RWPE2 (cell line): Measurements from ENCODE around the gene SMARCC2.
A peak's percentile ranks its signal among the peaks of the same experiment; 100 is the strongest.
"Not testable (repeated sequence)": the region's sequence is repeated elsewhere in the genome, so short reads cannot be mapped to it uniquely, and the experiment has no call there.

Source experiments
- ATAC-seq: fragments of 200-7000 bp; cut with Tn5 transposase; 3 replicates; pipeline ENCODE4 v1.9.1; 2021; ENCODE audit warnings: low read depth
- DNase-seq: peaks from one replicate; pipeline ENCODE4 v3.0.0-alpha.2; 2020; ENCODE audit warnings: low spot score
- H3K27ac ChIP-seq: fragments of 450-650 bp; 2 replicates; pipeline ENCODE4 v1.5.1; 2017; ENCODE audit warnings: mild to moderate bottlenecking; ENCODE audit not compliant: poor library complexity, severe bottlenecking
- H3K27me3 ChIP-seq: fragments of 250-450 bp; sonication (Bioruptor Pico); 2 replicates; pipeline ENCODE4 v1.5.1; 2021; ENCODE audit warnings: mild to moderate bottlenecking, moderate library complexity; ENCODE audit not compliant: insufficient read depth, poor library complexity, severe bottlenecking
- H3K36me3 ChIP-seq: fragments of 250-450 bp; sonication (Bioruptor Pico); 2 replicates; pipeline ENCODE4 v1.5.1; 2020; ENCODE audit warnings: low read depth, mild to moderate bottlenecking, moderate library complexity
- H3K4me1 ChIP-seq: fragments of 250-450 bp; sonication (Bioruptor Pico); 2 replicates; pipeline ENCODE4 v1.5.1; 2021; ENCODE audit warnings: mild to moderate bottlenecking, moderate library complexity; ENCODE audit not compliant: insufficient read depth, poor library complexity, severe bottlenecking
- H3K4me3 ChIP-seq: fragments of 250-450 bp; sonication (Bioruptor Pico); 2 replicates; pipeline ENCODE4 v1.5.1; 2021; ENCODE audit warnings: mild to moderate bottlenecking, moderate library complexity; ENCODE audit not compliant: severe bottlenecking
- H3K9me3 ChIP-seq: fragments of 250-450 bp; sonication (Bioruptor Pico); 2 replicates; pipeline ENCODE4 v1.5.1; 2021; ENCODE audit warnings: mild to moderate bottlenecking, moderate library complexity; ENCODE audit not compliant: severe bottlenecking
- TF ChIP-seq, protein P1 (sequence below): fragments of 450-650 bp; IDR thresholded peaks from one replicate; pipeline ENCODE4 v1.5.1; 2017; ENCODE audit warnings: mild to moderate bottlenecking, moderate library complexity; ENCODE audit not compliant: poor library complexity, severe bottlenecking

The SMARCC2 gene

DNA sequence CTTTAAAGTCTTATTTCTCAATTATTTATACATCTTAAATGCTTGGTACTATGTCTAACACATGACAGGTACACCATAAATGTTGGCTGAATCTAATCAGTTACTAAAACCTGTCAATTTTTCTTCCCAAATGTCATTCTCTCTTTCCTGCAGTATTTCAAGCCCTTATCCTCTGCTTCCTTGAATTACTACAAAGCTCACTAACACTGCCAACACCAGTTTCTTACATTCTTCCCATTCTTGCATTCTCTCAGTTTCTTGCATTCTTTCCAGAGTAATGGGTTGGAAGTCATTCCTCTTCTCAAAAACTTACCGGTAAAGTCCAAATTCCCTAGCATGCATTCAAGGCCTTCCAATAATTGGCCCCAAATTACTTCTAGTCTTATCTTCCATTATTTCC lies 9.6 kb upstream of the SMARCC2 start:
- H3K27ac ChIP-seq = no peak overlapping the region
- DNase-seq (no peak), ATAC-seq (no peak)
- H3K9me3 ChIP-seq = no peaks in the 10 kb centered on the region
- no peaks in the 10 kb centered on the region for H3K27me3 ChIP-seq
- TF ChIP-seq, protein P1, sequence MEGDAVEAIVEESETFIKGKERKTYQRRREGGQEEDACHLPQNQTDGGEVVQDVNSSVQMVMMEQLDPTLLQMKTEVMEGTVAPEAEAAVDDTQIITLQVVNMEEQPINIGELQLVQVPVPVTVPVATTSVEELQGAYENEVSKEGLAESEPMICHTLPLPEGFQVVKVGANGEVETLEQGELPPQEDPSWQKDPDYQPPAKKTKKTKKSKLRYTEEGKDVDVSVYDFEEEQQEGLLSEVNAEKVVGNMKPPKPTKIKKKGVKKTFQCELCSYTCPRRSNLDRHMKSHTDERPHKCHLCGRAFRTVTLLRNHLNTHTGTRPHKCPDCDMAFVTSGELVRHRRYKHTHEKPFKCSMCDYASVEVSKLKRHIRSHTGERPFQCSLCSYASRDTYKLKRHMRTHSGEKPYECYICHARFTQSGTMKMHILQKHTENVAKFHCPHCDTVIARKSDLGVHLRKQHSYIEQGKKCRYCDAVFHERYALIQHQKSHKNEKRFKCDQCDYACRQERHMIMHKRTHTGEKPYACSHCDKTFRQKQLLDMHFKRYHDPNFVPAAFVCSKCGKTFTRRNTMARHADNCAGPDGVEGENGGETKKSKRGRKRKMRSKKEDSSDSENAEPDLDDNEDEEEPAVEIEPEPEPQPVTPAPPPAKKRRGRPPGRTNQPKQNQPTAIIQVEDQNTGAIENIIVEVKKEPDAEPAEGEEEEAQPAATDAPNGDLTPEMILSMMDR = no peak
- no peak overlapping the region for H3K4me3 ChIP-seq
- H3K4me1 ChIP-seq = peaks cover 3% of the 10 kb centered on the region
- H3K36me3 ChIP-seq = no peaks in the 10 kb centered on the region

DNA sequence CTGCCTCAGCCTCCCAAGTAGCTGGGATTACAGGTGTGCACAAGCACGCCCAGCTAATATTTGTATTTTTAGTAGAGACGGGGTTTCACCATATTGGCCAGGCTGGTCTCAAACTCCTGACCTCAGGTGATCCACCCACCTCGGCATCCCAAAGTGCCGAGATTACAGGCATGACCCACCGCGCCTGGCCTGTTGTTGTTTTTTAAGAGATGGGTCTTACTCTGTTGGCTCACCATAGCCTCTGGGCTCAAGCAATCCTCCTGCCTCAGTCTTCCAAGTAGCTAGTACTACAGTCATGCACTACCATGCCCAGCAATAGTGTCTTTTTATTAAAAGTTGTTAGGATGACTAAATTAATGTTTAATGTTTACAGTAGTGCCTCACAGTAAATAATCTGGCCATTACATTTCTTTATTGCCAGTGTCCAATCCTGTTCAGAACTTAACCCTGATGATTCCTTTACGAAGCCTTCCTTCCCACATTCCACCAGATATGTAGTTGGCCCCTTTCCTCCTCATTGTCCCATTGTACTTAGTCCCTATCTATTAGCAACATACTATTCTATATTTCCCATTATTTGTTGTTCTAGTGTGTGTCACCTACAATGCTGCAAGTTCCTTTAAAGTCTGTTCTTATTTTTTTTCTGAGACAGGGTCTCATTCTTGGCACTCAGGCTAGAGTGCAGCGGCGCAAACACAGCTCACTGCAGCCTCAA lies 8.8 kb upstream of the SMARCC2 start:
- ATAC-seq = no peak
- Histone ChIP-seq H3K27me3 (no peaks in the 10 kb centered on the region), H3K36me3 (no peaks in the 10 kb centered on the region), H3K9me3 (no peaks in the 10 kb centered on the region), H3K4me3 (no peak overlapping the region), H3K27ac (peak overlapping the region; percentile 65), H3K4me1 (peaks cover 3% of the 10 kb centered on the region)
- TF ChIP-seq, protein P1 = no peak
- DNase-seq = no peak

DNA sequence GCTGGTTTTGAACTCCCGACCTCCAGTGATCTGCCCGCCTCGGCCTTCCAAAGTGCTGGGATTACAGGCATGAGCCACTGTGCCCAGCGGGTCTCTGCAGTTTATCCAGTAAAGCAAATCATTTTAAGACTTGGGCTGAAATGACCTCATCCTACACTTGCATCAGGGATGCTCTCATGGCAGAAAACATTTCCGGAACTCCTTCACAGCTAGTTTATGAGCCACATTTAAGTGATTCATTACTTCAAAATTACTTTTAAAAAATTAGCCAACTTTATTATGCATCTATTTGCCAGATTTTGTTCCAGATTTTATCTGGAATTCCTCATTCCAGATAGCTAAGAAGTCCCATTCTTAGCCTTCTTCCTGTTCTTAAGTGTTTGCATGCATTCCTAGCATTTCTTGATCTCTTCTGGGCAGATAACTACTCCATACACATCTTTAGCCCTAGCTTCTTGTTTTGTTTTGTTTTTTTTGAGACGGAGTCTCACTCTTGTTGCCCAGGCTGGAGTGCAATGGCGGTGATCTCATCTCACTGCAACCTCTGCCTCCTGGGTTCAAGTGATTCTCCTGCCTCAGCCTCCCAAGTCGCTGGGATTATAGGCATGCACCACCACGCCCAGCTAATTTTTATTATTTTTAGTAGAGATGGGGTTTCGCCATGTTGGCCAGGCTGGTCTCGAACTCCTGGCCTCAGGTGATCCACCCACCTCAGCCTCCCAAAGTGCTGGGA lies 7.7 kb upstream of the SMARCC2 start:
- not testable (repeated sequence) for H3K27me3 ChIP-seq, H3K4me3 ChIP-seq, DNase-seq, H3K36me3 ChIP-seq, H3K4me1 ChIP-seq, H3K9me3 ChIP-seq
- peak; percentile 85 for ATAC-seq
- peak overlapping the region; percentile 65 for H3K27ac ChIP-seq

DNA sequence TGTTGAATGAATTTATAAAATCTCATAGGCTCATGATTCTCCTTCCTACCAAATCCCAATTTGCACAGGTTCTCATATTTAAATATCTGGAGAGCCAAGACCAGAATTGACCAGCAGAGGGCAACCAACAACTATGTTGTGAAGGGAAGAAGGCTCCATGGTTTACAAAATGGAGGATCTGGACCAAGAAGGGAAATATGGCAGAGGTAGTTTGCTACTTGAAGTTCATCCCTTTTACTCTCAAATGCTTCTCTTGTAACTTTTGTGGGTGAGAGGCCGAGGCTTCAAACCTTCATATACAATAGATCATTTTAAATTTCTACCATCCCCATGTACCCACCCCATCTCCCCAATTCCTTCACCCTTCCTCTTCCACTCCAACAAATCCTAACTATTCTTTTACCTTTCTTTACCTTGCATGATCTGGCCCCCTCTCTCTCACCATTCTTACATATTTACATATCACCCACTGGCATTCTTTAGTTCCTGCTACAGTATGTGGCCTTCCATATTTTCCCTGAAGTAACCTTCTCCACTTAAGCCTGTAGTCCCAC lies 3.8 kb upstream of the SMARCC2 start:
- no peak overlapping the region for H3K4me3 ChIP-seq
- no peaks in the 10 kb centered on the region for H3K36me3 ChIP-seq
- H3K27ac ChIP-seq = no peak overlapping the region

DNA sequence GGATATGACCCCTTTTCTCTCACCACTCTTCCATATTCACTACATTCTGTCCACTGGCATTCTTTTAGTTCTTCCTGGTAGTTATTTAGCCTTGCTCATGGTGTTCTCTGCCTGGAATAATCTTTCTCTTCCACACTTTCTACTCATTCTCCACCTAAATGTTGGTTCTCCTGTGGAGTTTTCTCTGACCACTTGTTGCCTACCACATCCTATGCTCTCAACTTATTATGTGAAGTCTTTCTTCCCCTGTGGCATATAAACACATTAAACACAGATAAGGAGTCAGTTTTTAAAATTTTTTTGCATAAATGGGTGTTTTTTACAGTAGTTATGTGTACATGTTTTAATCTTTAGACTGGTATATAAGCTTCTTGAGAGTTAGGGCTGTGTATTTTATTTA lies 3.3 kb upstream of the SMARCC2 start:
- no peak for ATAC-seq
- peaks cover 7% of the 10 kb centered on the region for H3K4me1 ChIP-seq
- no peak overlapping the region for H3K4me3 ChIP-seq
- H3K27me3 ChIP-seq = no peaks in the 10 kb centered on the region
- TF ChIP-seq, protein P1 = no peak
- no peak overlapping the region for H3K27ac ChIP-seq
- DNase-seq = no peak
- H3K36me3 ChIP-seq = peaks cover 2% of the 10 kb centered on the region; the same call in 1 of the 2 replicates
- no peaks in the 10 kb centered on the region for H3K9me3 ChIP-seq

More for the DNA sequence above, 3.8 kb upstream of the SMARCC2 start:
- DNase-seq (no peak), ATAC-seq (no peak)
- Histone ChIP-seq H3K9me3 (no peaks in the 10 kb centered on the region), H3K27me3 (no peaks in the 10 kb centered on the region), H3K4me1 (peaks cover 7% of the 10 kb centered on the region)
- TF ChIP-seq, protein P1 = peak; percentile 89
